ENCODE results near the gene MCTP1.
"Not testable (repeated sequence)": the region's sequence is repeated elsewhere in the genome, so short reads cannot be mapped to it uniquely, and the experiment has no call there.

The MCTP1 gene

GRCh38 chr5:94968507-94969095 lies 316.3 kb downstream of the MCTP1 start:
- H3K4me2 ChIP-seq, result no peak overlapping the region
- TF ChIP-seq Cebpa-rat (IDR thresholded peaks at IDR 0.05), result no peak

GRCh38 chr5:94967525-94967924 lies 317.4 kb downstream of the MCTP1 start:
- Histone ChIP-seq H3K4me1 (no peaks in the 10 kb centered on the region), H3K9me3 (no peaks in the 10 kb centered on the region), H3K36me3 (no peaks in the 10 kb centered on the region), H3K4me3 (no peak overlapping the region), H3K9ac (no peak overlapping the region), H3K27ac (no peak overlapping the region), H4K20me1 (no peaks in the 10 kb centered on the region), H3K4me2 (no peak overlapping the region), H3K27me3 (no peaks in the 10 kb centered on the region)
- TF ChIP-seq Cebpa-rat (IDR thresholded peaks at IDR 0.05), result no peak

More at GRCh38 chr5:94968507-94969095, 316.3 kb downstream of the MCTP1 start:
- H3K27me3 ChIP-seq, result no peaks in the 10 kb centered on the region
- H3K4me1 ChIP-seq, result no peaks in the 10 kb centered on the region
- no peaks in the 10 kb centered on the region for H3K9me3 ChIP-seq
- H3K4me3 ChIP-seq, result no peak overlapping the region
- H3K36me3 ChIP-seq, result no peaks in the 10 kb centered on the region
- H3K27ac ChIP-seq, result no peak overlapping the region
- H3K9ac ChIP-seq, result no peak overlapping the region
- H4K20me1 ChIP-seq, result no peaks in the 10 kb centered on the region

GRCh38 chr5:94959279-94959678 lies 325.6 kb downstream of the MCTP1 start:
- H3K27ac ChIP-seq, H3K4me3 ChIP-seq, H4K20me1 ChIP-seq, H3K9me3 ChIP-seq, H3K27me3 ChIP-seq, H3K4me1 ChIP-seq, H3K9ac ChIP-seq, H3K4me2 ChIP-seq, H3K36me3 ChIP-seq: not testable (repeated sequence)

- TF ChIP-seq Cebpa-rat (IDR thresholded peaks at IDR 0.05), result no peak
- Histone ChIP-seq H3K36me3 (no peaks in the 10 kb centered on the region), H3K9me3 (no peaks in the 10 kb centered on the region), H3K27me3 (no peaks in the 10 kb centered on the region), H3K4me3 (no peak overlapping the region), H3K4me2 (no peak overlapping the region), H3K4me1 (no peaks in the 10 kb centered on the region), H3K9ac (no peak overlapping the region), H3K27ac (no peak overlapping the region), H4K20me1 (no peaks in the 10 kb centered on the region)
Measured at GRCh38 chr5:94945656-94946055, 339.2 kb downstream of the MCTP1 start.

- Histone ChIP-seq H4K20me1 (no peaks in the 10 kb centered on the region), H3K9ac (no peak overlapping the region), H3K4me3 (no peak overlapping the region), H3K4me2 (no peak overlapping the region), H3K27ac (no peak overlapping the region), H3K4me1 (no peaks in the 10 kb centered on the region), H3K27me3 (no peaks in the 10 kb centered on the region), H3K36me3 (no peaks in the 10 kb centered on the region), H3K9me3 (no peaks in the 10 kb centered on the region)
- no peak for TF ChIP-seq Cebpa-rat (IDR thresholded peaks at IDR 0.05)
Measured at GRCh38 chr5:94944160-94944559, 340.7 kb downstream of the MCTP1 start.

GRCh38 chr5:94941122-94941755 lies 343.7 kb downstream of the MCTP1 start:
- Histone ChIP-seq H3K4me1 (no peaks in the 10 kb centered on the region), H3K4me3 (no peak overlapping the region), H3K9me3 (no peaks in the 10 kb centered on the region), H3K27me3 (no peaks in the 10 kb centered on the region), H3K27ac (no peak overlapping the region), H3K4me2 (no peak overlapping the region), H3K36me3 (no peaks in the 10 kb centered on the region), H4K20me1 (no peaks in the 10 kb centered on the region), H3K9ac (no peak overlapping the region)
- no peak for TF ChIP-seq Cebpa-rat (IDR thresholded peaks at IDR 0.05)

GRCh38 chr5:94932259-94932658 lies 352.6 kb downstream of the MCTP1 start:
- Histone ChIP-seq H3K36me3 (no peaks in the 10 kb centered on the region), H3K27me3 (no peaks in the 10 kb centered on the region), H3K4me2 (no peak overlapping the region), H3K4me1 (no peaks in the 10 kb centered on the region), H3K9me3 (no peaks in the 10 kb centered on the region), H3K27ac (no peak overlapping the region), H3K9ac (no peak overlapping the region), H3K4me3 (no peak overlapping the region), H4K20me1 (no peaks in the 10 kb centered on the region)
- no peak for TF ChIP-seq Cebpa-rat (IDR thresholded peaks at IDR 0.05)

- no peaks in the 10 kb centered on the region for H4K20me1 ChIP-seq
- H3K27me3 ChIP-seq, result no peaks in the 10 kb centered on the region
- H3K36me3 ChIP-seq, result no peaks in the 10 kb centered on the region
- H3K9ac ChIP-seq, result no peak overlapping the region
- no peak for TF ChIP-seq Cebpa-rat (IDR thresholded peaks at IDR 0.05)
- no peaks in the 10 kb centered on the region for H3K4me1 ChIP-seq
- H3K27ac ChIP-seq, result no peak overlapping the region
- H3K4me3 ChIP-seq, result no peak overlapping the region
- H3K4me2 ChIP-seq, result no peak overlapping the region
- no peaks in the 10 kb centered on the region for H3K9me3 ChIP-seq
Measured at GRCh38 chr5:94928891-94929290, 356.0 kb downstream of the MCTP1 start.

- no peaks in the 10 kb centered on the region for H3K27me3 ChIP-seq
- TF ChIP-seq Cebpa-rat (IDR thresholded peaks at IDR 0.05), result no peak
- H3K4me2 ChIP-seq, result no peak overlapping the region
- H3K36me3 ChIP-seq, result no peaks in the 10 kb centered on the region
- no peaks in the 10 kb centered on the region for H4K20me1 ChIP-seq
- no peak overlapping the region for H3K27ac ChIP-seq
- no peak overlapping the region for H3K4me3 ChIP-seq
- H3K4me1 ChIP-seq, result no peaks in the 10 kb centered on the region
- H3K9me3 ChIP-seq, result no peaks in the 10 kb centered on the region
- H3K9ac ChIP-seq, result no peak overlapping the region
Measured at GRCh38 chr5:94920570-94920969, 364.3 kb downstream of the MCTP1 start.

- Histone ChIP-seq H3K4me1 (no peaks in the 10 kb centered on the region), H3K36me3 (no peaks in the 10 kb centered on the region), H3K27me3 (no peaks in the 10 kb centered on the region), H3K27ac (no peak overlapping the region), H4K20me1 (no peaks in the 10 kb centered on the region), H3K4me2 (no peak overlapping the region), H3K9me3 (no peaks in the 10 kb centered on the region), H3K4me3 (no peak overlapping the region), H3K9ac (no peak overlapping the region)
- no peak for TF ChIP-seq Cebpa-rat (IDR thresholded peaks at IDR 0.05)
Measured at GRCh38 chr5:94916619-94917018, 368.3 kb downstream of the MCTP1 start.

- Histone ChIP-seq H3K27ac (no peak overlapping the region), H3K9me3 (no peaks in the 10 kb centered on the region), H3K4me3 (no peak overlapping the region), H3K4me1 (no peaks in the 10 kb centered on the region), H4K20me1 (no peaks in the 10 kb centered on the region), H3K27me3 (no peaks in the 10 kb centered on the region), H3K9ac (no peak overlapping the region), H3K4me2 (no peak overlapping the region), H3K36me3 (no peaks in the 10 kb centered on the region)
- TF ChIP-seq Cebpa-rat (IDR thresholded peaks at IDR 0.05), result no peak
Measured at GRCh38 chr5:94911276-94911675, 373.6 kb downstream of the MCTP1 start.
